Esophagus (tissue), 2 donors: ENCODE results near the gene PDE2A. TPM values are rescaled to one million over a fixed set of nuclear protein-coding genes. Genes with fewer than 3 reads are reported as not detected.
"Not testable (repeated sequence)": the region's sequence is repeated elsewhere in the genome, so short reads cannot be mapped to it uniquely, and the experiment has no call there.

ENCODE experiments used
- H3K27ac ChIP-seq, 2 donors: one replicate each; pipeline ENCODE4 v1.5.1; 2013; ENCODE audit warnings: low read depth in 2 of 2, mild to moderate bottlenecking in 2 of 2, inconsistent platforms in 1 of 2, low read length in 1 of 2, moderate library complexity in 1 of 2
- H3K27me3 ChIP-seq, 2 donors: one replicate each; pipeline ENCODE4 v1.6.1; 2013; ENCODE audit warnings: low read length in 2 of 2, control low read depth in 1 of 2, mild to moderate bottlenecking in 1 of 2; ENCODE audit not compliant: insufficient read depth in 2 of 2, control insufficient read depth in 1 of 2
- H3K36me3 ChIP-seq, 2 donors: one replicate each; pipeline ENCODE4 v1.6.1; 2013; ENCODE audit warnings: low read length in 1 of 2; ENCODE audit not compliant: control insufficient read depth in 2 of 2, insufficient read depth in 2 of 2
- H3K4me1 ChIP-seq, 2 donors: one replicate each; pipeline ENCODE4 v1.6.1; 2013; ENCODE audit warnings: low read length in 1 of 2; ENCODE audit not compliant: control insufficient read depth in 2 of 2, insufficient read depth in 2 of 2
- H3K4me3 ChIP-seq, 2 donors: one replicate each; pipeline ENCODE4 v1.5.1; 2013; ENCODE audit warnings: low read length in 2 of 2, mild to moderate bottlenecking in 2 of 2, low read depth in 1 of 2, moderate library complexity in 1 of 2
- H3K9me3 ChIP-seq, 2 donors: one replicate each; pipeline ENCODE4 v1.6.1; 2013; ENCODE audit warnings: mild to moderate bottlenecking in 2 of 2, low read depth in 1 of 2, low read length in 1 of 2, moderate library complexity in 1 of 2; ENCODE audit not compliant: control insufficient read depth in 2 of 2, insufficient read depth in 1 of 2
- WGBS, 2 donors: extraction: QIAGEN DNeasy Blood & Tissue Kit; methylation state at CpG; one replicate each; pipeline ENCODE4 v1.1.7; 2013; 5-methylcytosine and 5-hydroxymethylcytosine counted together
- polyA plus RNA-seq, 2 donors: library from polyadenylated mRNA; stranded (reverse); fragments of 200-250 nt; gene quantifications; one replicate each; pipeline ENCODE4 v1.2.3, GENCODE V29; 2013
- donor health status: healthy with polysubstance abuse.
- donor health status: Bipolar disorder and iron deficiency.

The PDE2A gene
- polyA plus RNA-seq, 2 donors, result 6.9 to 7.6 TPM

GRCh38 chr11:72578051-72578450 lies 96.2 kb downstream of the PDE2A start:
- Histone ChIP-seq H3K27ac (no peak overlapping the region), H3K4me3 (no peak overlapping the region), H3K4me1 (no peaks in the 10 kb centered on the region), H3K36me3 (peaks cover 0 to 4% of the 10 kb centered on the region in 2 donors), H3K27me3 (no peaks in the 10 kb centered on the region), H3K9me3 (no peaks in the 10 kb centered on the region)
- WGBS, 2 donors, result 86 to 93% methylated on average over 6 of the region's 6 CpGs

- H3K27me3 ChIP-seq, result no peaks in the 10 kb centered on the region
- 82% methylated on average over 14 of the region's 14 CpGs for WGBS, 2 donors
- no peak overlapping the region for H3K27ac ChIP-seq
- H3K9me3 ChIP-seq, result no peaks in the 10 kb centered on the region
- H3K4me3 ChIP-seq, result no peak overlapping the region
- no peaks in the 10 kb centered on the region for H3K4me1 ChIP-seq
- peaks cover 0 to 4% of the 10 kb centered on the region in 2 donors for H3K36me3 ChIP-seq
Observed at GRCh38 chr11:72577271-72577721, 96.9 kb downstream of the PDE2A start.

- 87 to 94% methylated on average over 6 of the region's 6 CpGs for WGBS, 2 donors
- Histone ChIP-seq H3K36me3 (peaks cover 0 to 3% of the 10 kb centered on the region in 2 donors), H3K4me3 (no peak overlapping the region), H3K4me1 (no peaks in the 10 kb centered on the region), H3K27me3 (no peaks in the 10 kb centered on the region), H3K9me3 (no peaks in the 10 kb centered on the region), H3K27ac (no peak overlapping the region)
Observed at GRCh38 chr11:72576661-72577060, 97.6 kb downstream of the PDE2A start.

- no peaks in the 10 kb centered on the region for H3K4me1 ChIP-seq
- 88 to 95% methylated on average over 5 of the region's 5 CpGs for WGBS, 2 donors
- no peaks in the 10 kb centered on the region for H3K9me3 ChIP-seq
- H3K27ac ChIP-seq, result no peak overlapping the region
- no peak overlapping the region for H3K4me3 ChIP-seq
- no peaks in the 10 kb centered on the region for H3K36me3 ChIP-seq
- no peaks in the 10 kb centered on the region for H3K27me3 ChIP-seq
Observed at GRCh38 chr11:72576243-72576595, 98.0 kb downstream of the PDE2A start.

GRCh38 chr11:72575533-72576242 lies 98.5 kb downstream of the PDE2A start:
- H3K4me1 ChIP-seq, result no peaks in the 10 kb centered on the region
- H3K27ac ChIP-seq, result no peak overlapping the region
- no peaks in the 10 kb centered on the region for H3K36me3 ChIP-seq
- no peak overlapping the region for H3K4me3 ChIP-seq
- 84 to 87% methylated on average over 14 of the region's 14 CpGs for WGBS, 2 donors
- no peaks in the 10 kb centered on the region for H3K9me3 ChIP-seq
- H3K27me3 ChIP-seq, result no peaks in the 10 kb centered on the region

- 78 to 81% methylated on average over 8 of the region's 8 CpGs for WGBS, 2 donors
Observed at GRCh38 chr11:72574548-72575460, 99.4 kb downstream of the PDE2A start.

GRCh38 chr11:72573855-72574445 lies 100.3 kb downstream of the PDE2A start:
- Histone ChIP-seq H3K36me3 (no peaks in the 10 kb centered on the region), H3K27ac (no peak overlapping the region), H3K4me1 (no peaks in the 10 kb centered on the region), H3K27me3 (no peaks in the 10 kb centered on the region), H3K4me3 (no peak overlapping the region), H3K9me3 (no peaks in the 10 kb centered on the region)
- 82 to 83% methylated on average over 2 of the region's 2 CpGs for WGBS, 2 donors

More at GRCh38 chr11:72574548-72575460, 99.4 kb downstream of the PDE2A start:
- Histone ChIP-seq H3K4me1 (no peaks in the 10 kb centered on the region), H3K4me3 (no peak overlapping the region), H3K9me3 (no peaks in the 10 kb centered on the region), H3K27ac (no peak overlapping the region), H3K36me3 (no peaks in the 10 kb centered on the region), H3K27me3 (no peaks in the 10 kb centered on the region)

GRCh38 chr11:72573072-72573854 lies 101.0 kb downstream of the PDE2A start:
- H3K36me3 ChIP-seq, result no peaks in the 10 kb centered on the region
- H3K27me3 ChIP-seq, result no peaks in the 10 kb centered on the region
- H3K27ac ChIP-seq, result no peak overlapping the region
- peaks cover 0 to 2% of the 10 kb centered on the region in 2 donors for H3K4me1 ChIP-seq
- 27 to 33% methylated on average over 10 of the region's 10 CpGs for WGBS, 2 donors
- no peak overlapping the region for H3K4me3 ChIP-seq
- H3K9me3 ChIP-seq, result no peaks in the 10 kb centered on the region

- not testable (repeated sequence) for H3K9me3 ChIP-seq, H3K27me3 ChIP-seq, H3K4me1 ChIP-seq, H3K36me3 ChIP-seq, H3K27ac ChIP-seq, H3K4me3 ChIP-seq
- WGBS, 2 donors, result 54 to 70% methylated on average over 4 of the region's 4 CpGs
Observed at GRCh38 chr11:72572540-72572939, 101.7 kb downstream of the PDE2A start.
